ENCODE measurements around the gene RUBCNL.

Gene RUBCNL

GRCh38 chr13:46303742-46304385 is 83.2 kb downstream of the RUBCNL start:
- DNase-seq, result no peak

GRCh38 chr13:46297361-46297811 is 89.7 kb downstream of the RUBCNL start:
- no peak for DNase-seq

GRCh38 chr13:46296921-46297320 is 90.1 kb downstream of the RUBCNL start:
- DNase-seq, result no peak

GRCh38 chr13:46296115-46296822 is 90.8 kb downstream of the RUBCNL start:
- DNase-seq, result no peak

GRCh38 chr13:46295491-46296114 is 91.4 kb downstream of the RUBCNL start:
- no peak for DNase-seq

- DNase-seq, result no peak
Observed at GRCh38 chr13:46293436-46293835, 93.6 kb downstream of the RUBCNL start.

All from NCI-H526 (cell line).